Transverse colon (tissue), 4 donors: Measurements from ENCODE around the gene POLE.

Experiments
- CTCF ChIP-seq, 5 experiments: fragments of 200-600 bp in 3 of 5; fragments of 450-650 bp in 2 of 5; sonication (generic) in 3 of 5; IDR thresholded peaks; 1 replicate in 2 of 5; 2 replicates in 3 of 5; pipeline ENCODE4 v1.5.1; 2016 to 2017; ENCODE audit warnings: antibody characterized with exemption in 5 of 5, inconsistent platforms in 3 of 5, mild to moderate bottlenecking in 2 of 5, moderate library complexity in 1 of 5
- EP300 ChIP-seq: sonication (generic); formaldehyde crosslinking; IDR thresholded peaks from one replicate; pipeline ENCODE4 v1.6.1; 2017; ENCODE audit warnings: antibody characterized with exemption, low read depth
- POLR2A ChIP-seq: fragments of 450-650 bp; IDR thresholded peaks from one replicate; pipeline ENCODE4 v1.6.1; 2016; ENCODE audit warnings: antibody characterized with exemption, mild to moderate bottlenecking, moderate library complexity
- POLR2AphosphoS5 ChIP-seq, 3 donors: sonication (generic); formaldehyde crosslinking; IDR thresholded peaks; one replicate each; pipeline ENCODE4 v1.6.1; 2016; ENCODE audit warnings: antibody characterized with exemption in 3 of 3

DNA sequence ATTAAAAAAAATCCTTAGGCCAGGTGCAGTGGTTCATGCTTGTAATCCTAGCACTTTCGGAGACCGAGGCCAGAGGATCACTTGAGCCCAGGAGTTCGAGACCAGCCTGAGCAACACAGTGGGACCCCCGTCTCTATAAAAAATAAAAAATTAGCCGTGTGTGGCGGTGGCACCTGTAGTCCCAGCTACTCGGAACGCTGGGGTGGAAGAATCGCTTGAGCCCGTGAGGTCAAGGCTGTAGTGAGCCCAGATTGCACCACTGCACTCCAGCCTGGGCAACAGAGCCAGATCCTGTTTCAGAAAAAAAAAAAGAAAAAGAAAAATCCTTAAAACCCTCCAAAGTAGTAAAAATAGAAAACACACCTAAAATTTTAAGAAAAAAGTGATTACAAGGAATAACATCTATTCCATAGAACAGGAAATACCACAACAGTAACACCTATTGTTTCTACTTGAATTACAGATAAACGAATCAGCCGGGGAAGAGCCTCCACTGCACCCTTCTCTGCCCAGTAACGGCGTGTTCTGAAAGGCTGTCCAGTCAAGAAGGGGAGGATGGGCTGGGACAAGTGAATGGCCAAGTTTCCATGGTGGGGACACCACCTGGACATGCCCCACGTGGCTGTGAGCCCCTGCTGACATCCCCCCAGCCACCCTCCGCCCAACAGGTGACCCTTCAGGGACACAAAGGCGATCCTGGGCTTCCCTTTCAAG is 17.8 kb downstream of the POLE start:
- TF ChIP-seq CTCF (IDR thresholded peaks at IDR 0.05) = no peak
- TF ChIP-seq POLR2AphosphoS5 (IDR thresholded peaks at IDR 0.05) = no peak
- no peak for TF ChIP-seq POLR2A
- TF ChIP-seq EP300 = no peak
